Activated gamma-delta T cell (primary cell): Measurements from ENCODE around the gene MATK.

Experiments
- DNase-seq: peaks from one replicate; lab custom pipeline; 2025; lab: John Stamatoyannopoulos, UW
- total RNA-seq, 2 donors: gene quantifications; one replicate each; lab custom pipeline; 2026; lab: John Stamatoyannopoulos, UW

MATK gene
- total RNA-seq = 64.0 to 81.9 reads per million in 2 donors

GRCh38 chr19:3785938-3786824, at the start of gene MATK:
TSS of gene MATK (minus strand) at chr19:3786381. CDS start at chr19:3785135, 1,246 bp downstream.
- no peak for DNase-seq

GRCh38 chr19:3835055-3835435, 48.9 kb upstream of the MATK start:
- DNase-seq = no peak

GRCh38 chr19:3834349-3835054, 48.3 kb upstream of the MATK start:
- no peak for DNase-seq

- DNase-seq = no peak
These were observed 47.6 kb upstream of the MATK start for GRCh38 chr19:3833578-3834348.

- DNase-seq = no peak
These were observed 45.8 kb upstream of the MATK start for GRCh38 chr19:3832001-3832400.

- no peak for DNase-seq
These were observed 45.4 kb upstream of the MATK start for GRCh38 chr19:3831601-3832000.

GRCh38 chr19:3830621-3831589, 44.7 kb upstream of the MATK start:
- no peak for DNase-seq

- no peak for DNase-seq
These were observed 41.1 kb upstream of the MATK start for GRCh38 chr19:3827306-3827705.

- no peak for DNase-seq
These were observed 40.0 kb upstream of the MATK start for GRCh38 chr19:3826163-3826562.

- no peak for DNase-seq
These were observed 39.2 kb upstream of the MATK start for GRCh38 chr19:3825286-3825956.

GRCh38 chr19:3823350-3823713, 37.2 kb upstream of the MATK start:
- DNase-seq = no peak

GRCh38 chr19:3822683-3823349, 36.6 kb upstream of the MATK start:
- DNase-seq = no peak

- DNase-seq = peak; percentile 84
These were observed 35.7 kb upstream of the MATK start for GRCh38 chr19:3821857-3822364.

GRCh38 chr19:3821156-3821555, 35.0 kb upstream of the MATK start:
- no peak for DNase-seq

GRCh38 chr19:3819989-3820388, 33.8 kb upstream of the MATK start:
- DNase-seq = no peak

GRCh38 chr19:3818918-3819317, 32.7 kb upstream of the MATK start:
- DNase-seq = no peak

- DNase-seq = no peak
These were observed 32.3 kb upstream of the MATK start for GRCh38 chr19:3818466-3818865.

GRCh38 chr19:3817761-3818160, 31.6 kb upstream of the MATK start:
- no peak for DNase-seq

GRCh38 chr19:3816566-3817218, 30.5 kb upstream of the MATK start:
- no peak for DNase-seq
